NCI-H510A (cell line): ENCODE measurements around the gene TMEM253.

ENCODE experiments used
- DNase-seq: peaks from one replicate; lab custom pipeline; 2025; lab: John Stamatoyannopoulos, UW

The TMEM253 gene

GRCh38 chr14:21090940-21091663, 9.8 kb upstream of the TMEM253 start:
- no peak for DNase-seq

- no peak for DNase-seq
Observed at GRCh38 chr14:21091821-21092272, 9.0 kb upstream of the TMEM253 start.

GRCh38 chr14:21092273-21093011, 8.4 kb upstream of the TMEM253 start:
- DNase-seq: peak; percentile 16

DNA sequence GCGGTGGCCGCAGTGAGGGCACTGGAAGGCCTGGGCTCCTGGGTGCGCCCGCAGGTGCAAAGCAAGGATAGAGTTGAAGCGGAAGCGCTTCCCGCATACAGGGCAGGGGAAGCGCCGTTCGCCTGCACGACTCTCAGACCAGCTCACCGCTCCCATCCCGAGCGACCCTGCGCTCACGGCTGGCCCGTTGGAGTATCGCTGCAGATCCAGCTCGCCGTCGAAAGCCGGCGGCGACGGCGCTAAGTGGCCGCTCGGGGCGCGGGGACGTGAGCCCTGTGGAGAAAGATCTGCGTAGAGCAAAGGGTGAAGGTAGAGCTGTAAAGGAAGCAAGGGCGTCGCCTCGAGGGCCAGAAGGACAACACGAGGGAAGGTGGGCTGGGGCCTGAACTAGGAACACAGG, 7.8 kb upstream of the TMEM253 start:
- DNase-seq: no peak

- peak; percentile 79 for DNase-seq
Observed at GRCh38 chr14:21093769-21094681, 6.8 kb upstream of the TMEM253 start.

GRCh38 chr14:21095430-21096205, 5.2 kb upstream of the TMEM253 start:
- DNase-seq: no peak

DNA sequence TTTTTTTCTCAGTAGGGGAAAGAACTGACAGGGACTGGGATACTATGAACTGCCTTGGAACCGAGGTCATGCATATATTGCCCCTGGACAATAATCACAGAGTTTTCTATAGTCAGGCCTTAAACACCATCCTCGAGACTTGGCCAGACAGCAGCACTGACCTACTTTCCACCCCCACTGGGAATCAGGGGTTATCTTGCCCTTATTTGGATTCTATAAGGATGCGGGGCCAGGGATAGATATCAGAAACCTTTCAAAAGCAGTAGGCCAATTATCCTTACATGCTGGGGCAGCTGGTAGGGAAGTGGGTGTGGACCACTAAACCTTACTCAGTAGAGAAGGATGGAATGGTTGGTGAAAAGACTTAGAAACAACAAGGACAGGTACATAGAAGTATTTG, 4.4 kb upstream of the TMEM253 start:
- no peak for DNase-seq

- no peak for DNase-seq
Observed at GRCh38 chr14:21096978-21097635, 3.8 kb upstream of the TMEM253 start.

- no peak for DNase-seq
Observed at GRCh38 chr14:21097636-21098075, 3.2 kb upstream of the TMEM253 start.

GRCh38 chr14:21098076-21098891, 2.6 kb upstream of the TMEM253 start, which contains the start of gene ZNF219:
Gene ZNF219, minus strand, starts transcription at chr14:21098655. Its CDS starts 5,064 bp downstream, at chr14:21093591.
- DNase-seq: peak; percentile 43

GRCh38 chr14:21098892-21099595, 1.8 kb upstream of the TMEM253 start:
- DNase-seq: no peak

DNA sequence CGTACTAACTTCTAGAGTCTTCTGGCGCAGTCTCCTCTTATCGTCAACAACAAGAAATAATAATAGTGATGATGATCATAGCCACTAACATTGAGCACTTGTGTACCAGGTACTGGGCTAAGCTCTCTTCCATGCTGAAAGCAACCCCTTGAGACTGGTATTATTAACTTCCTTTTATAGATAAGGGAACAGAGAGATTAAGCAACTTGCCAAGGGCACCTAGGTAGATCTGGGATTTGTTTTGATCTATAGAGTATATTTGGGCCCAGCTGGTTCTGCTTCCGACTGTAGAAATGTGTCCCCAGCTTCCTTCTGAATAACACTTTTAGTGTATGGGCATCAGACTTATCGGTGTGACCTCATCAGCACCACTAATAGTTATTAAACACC, 1.3 kb upstream of the TMEM253 start:
- no peak for DNase-seq

- no peak for DNase-seq
Observed at GRCh38 chr14:21101802-21102413, 1.0 kb downstream of the TMEM253 start.

DNA sequence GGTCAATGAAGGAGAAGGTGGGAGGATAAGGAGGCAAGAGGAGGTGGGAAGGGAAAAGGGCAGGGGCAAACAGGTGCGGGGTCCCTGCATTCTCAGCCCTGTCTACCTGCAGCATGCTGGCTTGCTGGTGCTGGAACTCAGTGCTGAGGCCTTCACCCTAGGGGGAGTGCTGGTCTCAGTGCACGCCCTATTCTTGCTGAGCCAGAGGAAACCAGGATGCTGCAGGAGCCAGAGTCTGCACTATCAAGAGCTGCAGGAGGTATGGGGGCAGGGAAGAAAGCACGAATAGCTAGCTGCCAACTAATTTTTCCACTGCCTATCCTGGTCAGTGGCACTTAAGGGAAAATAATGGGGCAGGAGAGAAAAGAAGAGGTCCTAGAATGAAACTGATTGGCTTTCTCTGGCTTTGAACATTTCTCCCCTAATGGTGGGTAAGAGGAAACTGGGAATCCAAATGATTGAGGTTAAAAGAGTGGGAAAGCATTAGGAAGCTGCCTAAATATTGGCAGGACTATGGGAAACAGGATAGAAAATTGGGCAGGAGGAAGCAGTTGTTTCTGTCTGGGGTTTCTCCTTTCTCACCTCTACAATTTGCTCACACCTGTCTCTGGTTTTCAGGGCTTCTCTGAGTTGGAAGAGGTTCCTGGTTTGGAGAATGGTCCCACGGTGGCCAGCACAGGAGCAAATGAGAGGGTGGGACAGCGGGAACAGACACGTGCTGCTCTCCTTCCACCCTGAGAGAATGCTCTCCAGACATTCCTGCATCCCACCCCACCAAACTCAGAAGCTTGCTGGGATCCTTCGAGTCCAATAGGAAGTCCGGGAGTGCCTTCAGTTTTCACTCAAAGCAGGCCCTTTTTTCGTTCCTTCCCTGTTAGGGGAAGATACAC, 1.9 kb downstream of the TMEM253 start:
- DNase-seq: no peak

DNA sequence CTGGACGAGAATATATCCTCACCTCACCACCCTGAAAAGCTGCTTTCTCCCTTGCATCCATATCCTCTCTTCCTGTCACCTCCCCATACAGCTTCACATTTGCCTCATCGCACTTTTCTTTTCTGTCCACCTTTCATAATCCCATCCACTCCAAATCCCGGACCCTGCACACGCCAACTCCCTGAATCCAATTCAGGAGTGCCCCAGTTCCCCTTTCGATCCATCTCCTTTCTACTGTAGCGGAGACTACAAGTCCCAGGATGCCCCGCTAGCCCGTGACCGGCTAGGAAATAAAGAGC, 2.5 kb downstream of the TMEM253 start:
- no peak for DNase-seq

DNA sequence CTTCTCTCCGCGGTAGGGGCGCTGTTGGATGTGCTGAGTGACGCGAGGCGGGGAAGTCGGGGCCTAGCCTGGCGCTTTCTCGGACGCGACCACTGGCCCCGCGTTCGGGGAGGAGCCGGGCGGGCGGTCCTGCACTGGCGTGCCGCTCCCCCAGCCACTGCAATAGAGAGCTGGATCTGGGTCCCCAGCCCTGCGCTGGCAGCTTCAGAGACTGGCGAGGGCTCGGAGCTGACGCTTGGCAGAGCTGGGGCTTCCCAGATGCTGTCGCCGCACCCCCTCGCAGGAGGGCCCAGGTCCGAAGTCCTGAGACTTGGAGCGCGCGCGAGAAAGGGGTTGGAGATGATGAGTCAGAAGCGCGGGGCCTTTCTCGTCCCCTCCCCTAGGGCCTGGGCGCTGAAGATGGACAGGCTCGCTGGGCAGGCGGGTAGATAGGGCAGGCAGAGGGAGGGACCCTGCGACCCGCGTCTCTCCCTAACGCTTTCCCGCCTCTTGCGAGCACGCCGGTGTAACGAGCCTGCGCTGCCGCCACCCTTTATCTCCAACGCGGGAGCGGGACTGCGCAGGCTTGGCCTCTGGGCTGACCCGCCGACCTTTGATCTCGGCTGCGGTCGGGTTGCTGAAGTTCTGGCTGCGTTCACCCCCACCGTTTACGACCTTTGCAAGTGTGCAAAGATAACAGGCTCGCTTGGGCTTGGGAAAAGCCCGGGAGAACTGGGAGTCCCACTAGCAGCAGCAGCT, 3.0 kb downstream of the TMEM253 start:
- DNase-seq: peak; percentile 95

DNA sequence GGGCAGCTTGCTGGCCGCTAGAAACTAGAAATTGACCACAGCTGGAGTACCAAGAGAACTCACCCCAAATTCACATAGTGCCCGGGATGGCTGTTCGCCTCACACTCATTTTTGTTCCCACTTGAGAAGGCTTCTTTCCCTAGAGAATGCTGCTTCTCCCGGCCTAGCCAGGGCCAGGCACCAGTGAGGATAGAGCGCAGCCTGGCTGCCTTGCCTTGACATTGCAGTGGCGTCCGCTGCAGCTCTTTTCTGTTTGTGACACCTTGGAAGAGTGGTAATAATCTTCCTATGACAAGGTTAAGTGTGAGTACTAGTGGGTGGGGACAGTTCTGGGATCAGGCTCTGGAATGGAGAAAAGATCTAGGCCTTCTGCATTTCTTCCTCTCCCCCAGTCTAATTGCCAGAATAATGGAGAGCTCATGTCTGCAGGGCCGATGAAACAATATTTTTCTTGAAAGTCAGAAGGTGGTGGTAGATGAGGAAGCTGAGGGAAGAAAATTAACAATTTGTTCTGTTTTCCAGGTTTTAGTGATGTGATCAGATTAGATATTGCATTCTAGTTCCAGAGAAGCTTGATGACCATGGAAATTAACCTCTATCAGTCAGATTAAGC, 3.7 kb downstream of the TMEM253 start:
- peak; percentile 76 for DNase-seq
